Fibroblast of lung (primary cell): ENCODE results near the gene GAS2L1. TPM values are rescaled to one million over a fixed set of nuclear protein-coding genes. Genes with fewer than 3 reads are reported as not detected.
A peak's percentile ranks its signal among the peaks of the same experiment; 100 is the strongest.

ENCODE experiments used
- DNase-seq, 2 donors: peaks; one replicate each; pipeline versions ENCODE4 v3.0.0 to v3.0.0-alpha.2; 2010; ENCODE audit warnings: low read depth in 2 of 2
- H2AFZ ChIP-seq: 2 replicates; pipeline ENCODE4 v1.5.1; 2012; ENCODE audit warnings: low read length, control low read depth, inconsistent platforms
- H3K27ac ChIP-seq: 2 replicates; pipeline ENCODE4 v1.5.1; 2011; ENCODE audit warnings: low read length, control low read depth; ENCODE audit not compliant: insufficient read depth
- H3K27me3 ChIP-seq: 2 replicates; pipeline ENCODE4 v1.5.1; 2011; ENCODE audit warnings: mild to moderate bottlenecking, low read length; ENCODE audit not compliant: control insufficient read depth, insufficient read depth
- H3K36me3 ChIP-seq: 2 replicates; pipeline ENCODE4 v1.5.1; 2011; ENCODE audit warnings: low read length; ENCODE audit not compliant: control insufficient read depth, insufficient read depth
- H3K4me1 ChIP-seq: 2 replicates; pipeline ENCODE4 v1.5.1; 2011; ENCODE audit warnings: low read length; ENCODE audit not compliant: control insufficient read depth, insufficient read depth; ENCODE audit errors: extremely low read depth
- H3K4me2 ChIP-seq: 2 replicates; pipeline ENCODE4 v1.5.1; 2011; ENCODE audit warnings: low read length, control low read depth; ENCODE audit not compliant: insufficient read depth; ENCODE audit errors: extremely low read depth
- H3K4me3 ChIP-seq, 4 experiments: fragments of 200-600 bp in 1 of 4; sonication (generic) in 1 of 4; replicated peaks in 1 of 4; 2 replicates each; pipeline ENCODE4 v1.5.1; 2011 to 2016; ENCODE audit warnings: low read length in 4 of 4, low read depth in 3 of 4, mild to moderate bottlenecking in 3 of 4, control low read depth in 2 of 4, inconsistent platforms in 1 of 4, mixed read lengths in 1 of 4; ENCODE audit not compliant: insufficient read depth in 1 of 4; ENCODE audit errors: control extremely low read depth in 1 of 4
- H3K79me2 ChIP-seq: 2 replicates; pipeline ENCODE4 v1.5.1; 2012; ENCODE audit warnings: mild to moderate bottlenecking, low read length, inconsistent platforms; ENCODE audit not compliant: control insufficient read depth, insufficient read depth
- H3K9ac ChIP-seq: 2 replicates; pipeline ENCODE4 v1.5.1; 2011; ENCODE audit warnings: mild to moderate bottlenecking, low read length, control low read depth; ENCODE audit not compliant: insufficient read depth
- H3K9me3 ChIP-seq: 2 replicates; pipeline ENCODE4 v1.5.1; 2012; ENCODE audit warnings: low read depth, low read length; ENCODE audit not compliant: control insufficient read depth, insufficient read depth
- H4K20me1 ChIP-seq: 2 replicates; pipeline ENCODE4 v1.5.1; 2011; ENCODE audit warnings: low read length; ENCODE audit not compliant: control insufficient read depth, insufficient read depth; ENCODE audit errors: extremely low read depth
- EZH2 ChIP-seq: IDR thresholded peaks from 2 replicates; pipeline ENCODE4 v1.5.1; 2012; ENCODE audit warnings: low read length, control low read depth, mild to moderate bottlenecking; ENCODE audit errors: missing control alignments
- polyA plus RNA-seq, 2 donors: library from polyadenylated mRNA; depleted of rRNA in 1 of 2; stranded (reverse) in 1 of 2; unstranded in 1 of 2; fragments of >200 nt; gene quantifications; 2 replicates each; pipeline ENCODE4 v1.2.1, GENCODE V29; 2011 to 2012; ENCODE audit warnings: missing spikeins in 1 of 2
- total RNA-seq: library from RNA; depleted of rRNA; stranded (reverse); fragments of >200 nt; gene quantifications from 2 replicates; pipeline ENCODE4 v1.2.1, GENCODE V29; 2014
- TF ChIP-seq, protein P1 (sequence below), 2 donors: IDR thresholded peaks in 1 of 2; conservative IDR thresholded peaks in 1 of 2; 1 replicate in 1 of 2; 2 replicates in 1 of 2; pipeline ENCODE4 v1.5.1; 2011 to 2012; ENCODE audit warnings: low read length in 2 of 2, control low read depth in 1 of 2, inconsistent platforms in 1 of 2, low read depth in 1 of 2, mild to moderate bottlenecking in 1 of 2

Gene GAS2L1
- total and polyA plus RNA-seq, 2 donors (not counting 1 experiment from before 2014, with no cell fraction given) = 5.4 to 8.9 TPM

DNA sequence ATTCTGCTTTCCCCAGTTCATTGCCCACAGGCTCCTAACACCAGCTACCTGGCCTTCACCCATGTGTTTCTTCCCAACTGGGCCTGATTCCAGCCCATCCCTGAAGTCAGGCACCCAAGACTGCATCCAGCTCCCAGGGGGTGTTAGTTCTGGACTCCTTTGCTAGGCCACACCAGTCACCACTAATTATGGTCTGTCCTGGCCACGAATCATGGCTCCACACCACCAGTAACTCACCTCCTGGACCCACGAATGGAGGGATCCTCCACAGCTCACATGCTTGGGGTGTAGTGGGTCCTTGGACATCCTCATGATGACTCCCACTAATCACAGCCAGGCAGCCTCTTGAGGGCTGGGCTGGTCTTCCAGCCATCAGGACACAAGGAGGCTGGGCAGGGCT is 12.6 kb downstream of the GAS2L1 start:
- Histone ChIP-seq H2AFZ (no peak overlapping the region), H3K4me3 (no peak overlapping the region), H4K20me1 (no peaks in the 10 kb centered on the region), H3K36me3 (no peaks in the 10 kb centered on the region), H3K4me2 (no peak overlapping the region), H3K4me1 (no peaks in the 10 kb centered on the region), H3K9ac (no peak overlapping the region), H3K79me2 (no peaks in the 10 kb centered on the region), H3K27me3 (peaks cover 29% of the 10 kb centered on the region), H3K27ac (no peak overlapping the region), H3K9me3 (no peaks in the 10 kb centered on the region)
- DNase-seq = no peak
- TF ChIP-seq, protein P1, sequence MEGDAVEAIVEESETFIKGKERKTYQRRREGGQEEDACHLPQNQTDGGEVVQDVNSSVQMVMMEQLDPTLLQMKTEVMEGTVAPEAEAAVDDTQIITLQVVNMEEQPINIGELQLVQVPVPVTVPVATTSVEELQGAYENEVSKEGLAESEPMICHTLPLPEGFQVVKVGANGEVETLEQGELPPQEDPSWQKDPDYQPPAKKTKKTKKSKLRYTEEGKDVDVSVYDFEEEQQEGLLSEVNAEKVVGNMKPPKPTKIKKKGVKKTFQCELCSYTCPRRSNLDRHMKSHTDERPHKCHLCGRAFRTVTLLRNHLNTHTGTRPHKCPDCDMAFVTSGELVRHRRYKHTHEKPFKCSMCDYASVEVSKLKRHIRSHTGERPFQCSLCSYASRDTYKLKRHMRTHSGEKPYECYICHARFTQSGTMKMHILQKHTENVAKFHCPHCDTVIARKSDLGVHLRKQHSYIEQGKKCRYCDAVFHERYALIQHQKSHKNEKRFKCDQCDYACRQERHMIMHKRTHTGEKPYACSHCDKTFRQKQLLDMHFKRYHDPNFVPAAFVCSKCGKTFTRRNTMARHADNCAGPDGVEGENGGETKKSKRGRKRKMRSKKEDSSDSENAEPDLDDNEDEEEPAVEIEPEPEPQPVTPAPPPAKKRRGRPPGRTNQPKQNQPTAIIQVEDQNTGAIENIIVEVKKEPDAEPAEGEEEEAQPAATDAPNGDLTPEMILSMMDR (conservative IDR thresholded peaks at IDR 0.05 in 1 of 2, IDR thresholded peaks at IDR 0.05 in 1 of 2; ENCODE audit: low read depth in 1 of 2, low read length in 2 of 2) = no peak
- no peak for TF ChIP-seq EZH2

DNA sequence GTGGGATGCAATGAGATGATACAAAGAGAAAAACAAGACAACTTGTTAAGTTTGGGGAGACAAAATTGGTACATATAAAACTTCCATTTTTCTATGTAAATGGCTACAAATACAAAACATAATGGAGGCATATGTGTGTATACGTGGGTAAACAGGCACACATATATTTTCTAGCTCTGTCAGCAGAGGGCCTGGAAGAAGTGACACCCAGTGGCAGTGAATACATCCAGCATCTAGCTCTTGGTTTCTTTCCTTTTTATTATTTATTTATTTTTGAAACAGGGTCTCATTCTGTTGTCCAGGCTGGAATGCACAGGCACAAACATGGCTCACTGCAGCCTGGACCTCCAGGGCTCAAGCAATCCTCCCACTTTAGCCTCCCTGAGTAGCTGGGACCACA is 14.1 kb downstream of the GAS2L1 start:
- Histone ChIP-seq H3K4me3 (no peak overlapping the region), H2AFZ (no peak overlapping the region), H3K9ac (no peak overlapping the region), H3K4me1 (no peaks in the 10 kb centered on the region), H3K36me3 (no peaks in the 10 kb centered on the region), H3K79me2 (no peaks in the 10 kb centered on the region), H3K27ac (no peak overlapping the region), H3K27me3 (peaks cover 14% of the 10 kb centered on the region), H4K20me1 (no peaks in the 10 kb centered on the region), H3K4me2 (no peak overlapping the region), H3K9me3 (no peaks in the 10 kb centered on the region)
- TF ChIP-seq, protein P1 (conservative IDR thresholded peaks at IDR 0.05 in 1 of 2, IDR thresholded peaks at IDR 0.05 in 1 of 2; ENCODE audit: low read depth in 1 of 2, low read length in 2 of 2) = peak in 1 of 2 donors; percentile 18
- no peak for TF ChIP-seq EZH2
- DNase-seq = no peak

DNA sequence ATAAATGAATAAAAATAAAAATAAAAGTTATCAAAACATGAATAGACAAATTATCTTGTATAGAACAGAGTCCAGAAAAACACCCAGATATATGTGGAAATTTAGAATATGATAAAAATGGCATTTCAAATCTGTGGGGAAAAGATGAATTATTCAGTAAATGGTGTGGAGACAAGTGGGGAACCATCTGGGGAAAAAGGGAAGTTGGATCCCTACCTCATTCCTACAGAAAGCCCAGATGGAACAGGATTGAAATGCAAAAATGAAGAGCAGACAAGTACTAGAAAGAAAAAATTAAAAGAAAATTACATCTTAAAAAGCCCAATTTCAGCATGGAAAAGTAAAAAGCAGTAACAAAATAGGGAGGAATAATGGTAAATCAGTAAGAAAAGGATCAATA is 17.2 kb downstream of the GAS2L1 start:
- Histone ChIP-seq H3K9ac (no peak overlapping the region), H3K36me3 (peaks cover 7% of the 10 kb centered on the region), H3K27me3 (no peaks in the 10 kb centered on the region), H3K9me3 (no peaks in the 10 kb centered on the region), H2AFZ (no peak overlapping the region), H4K20me1 (no peaks in the 10 kb centered on the region), H3K4me2 (no peak overlapping the region), H3K79me2 (no peaks in the 10 kb centered on the region), H3K27ac (no peak overlapping the region), H3K4me1 (no peaks in the 10 kb centered on the region), H3K4me3 (no peak overlapping the region)
- TF ChIP-seq, protein P1 (conservative IDR thresholded peaks at IDR 0.05 in 1 of 2, IDR thresholded peaks at IDR 0.05 in 1 of 2; ENCODE audit: low read depth in 1 of 2, low read length in 2 of 2) = no peak
- no peak for TF ChIP-seq EZH2
- no peak for DNase-seq
